Measurements from ENCODE around the gene MDGA2.
"Not testable (repeated sequence)": the region's sequence is repeated elsewhere in the genome, so short reads cannot be mapped to it uniquely, and the experiment has no call there.

The MDGA2 gene

GRCh38 chr14:47252802-47253201, 422.6 kb downstream of the MDGA2 start:
- H3K4me3 ChIP-seq (ENCODE audit: low read depth, low read length), result no peak overlapping the region
- DNase-seq (ENCODE audit: low read depth), result no peak
- no peak for TF ChIP-seq CTCF (IDR thresholded peaks at IDR 0.05; ENCODE audit: insufficient read depth, low read depth, low read length, missing control alignments)

- no peak for TF ChIP-seq CTCF (IDR thresholded peaks at IDR 0.05; ENCODE audit: insufficient read depth, low read depth, low read length, missing control alignments)
- no peak overlapping the region for H3K4me3 ChIP-seq (ENCODE audit: low read depth, low read length)
- DNase-seq (ENCODE audit: low read depth), result no peak
Observed at GRCh38 chr14:47246367-47246766, 429.0 kb downstream of the MDGA2 start.

GRCh38 chr14:47242579-47242978, 432.8 kb downstream of the MDGA2 start:
- H3K4me3 ChIP-seq (ENCODE audit: low read depth, low read length); DNase-seq (ENCODE audit: low read depth): not testable (repeated sequence)

GRCh38 chr14:47240748-47241437, 434.5 kb downstream of the MDGA2 start:
- H3K4me3 ChIP-seq (ENCODE audit: low read depth, low read length), result no peak overlapping the region

GRCh38 chr14:47235619-47236018, 439.8 kb downstream of the MDGA2 start:
- DNase-seq (ENCODE audit: low read depth), result no peak

More at GRCh38 chr14:47240748-47241437, 434.5 kb downstream of the MDGA2 start:
- DNase-seq (ENCODE audit: low read depth), result no peak
- no peak for TF ChIP-seq CTCF (IDR thresholded peaks at IDR 0.05; ENCODE audit: insufficient read depth, low read depth, low read length, missing control alignments)

GRCh38 chr14:47226877-47227520, 448.4 kb downstream of the MDGA2 start:
- TF ChIP-seq CTCF (IDR thresholded peaks at IDR 0.05; ENCODE audit: insufficient read depth, low read depth, low read length, missing control alignments), result no peak
- H3K4me3 ChIP-seq (ENCODE audit: low read depth, low read length), result no peak overlapping the region
- DNase-seq (ENCODE audit: low read depth), result no peak

More at GRCh38 chr14:47235619-47236018, 439.8 kb downstream of the MDGA2 start:
- no peak overlapping the region for H3K4me3 ChIP-seq (ENCODE audit: low read depth, low read length)
- TF ChIP-seq CTCF (IDR thresholded peaks at IDR 0.05; ENCODE audit: insufficient read depth, low read depth, low read length, missing control alignments), result no peak

- no peak for TF ChIP-seq CTCF (IDR thresholded peaks at IDR 0.05; ENCODE audit: insufficient read depth, low read depth, low read length, missing control alignments)
- no peak for DNase-seq (ENCODE audit: low read depth)
- H3K4me3 ChIP-seq (ENCODE audit: low read depth, low read length), result no peak overlapping the region
Observed at GRCh38 chr14:47223656-47224055, 451.7 kb downstream of the MDGA2 start.
